Measurements from ENCODE around the gene AKT3. TPM values are rescaled to one million over a fixed set of nuclear protein-coding genes. Genes with fewer than 3 reads are reported as not detected.

Gene AKT3
- total RNA-seq, 2 experiments from 2014 or later = 33.3 to 34.7 TPM

GRCh38 chr1:243470502-243470901, 379.5 kb downstream of the AKT3 start:
- Mint-ChIP-seq H3K27ac (no peak overlapping the region), H3K9me3 (no peaks in the 10 kb centered on the region), H3K4me1 (ENCODE audit: low read depth) (peaks cover 3% of the 10 kb centered on the region), H3K4me3 (no peak overlapping the region), H3K36me3 (peaks cover 16% of the 10 kb centered on the region), H3K27me3 (no peaks in the 10 kb centered on the region)
- POLR2A ChIA-PET = no interaction called here
- intact Hi-C loops (cut with micrococcal nuclease) = no loop called here
- no peak for DNase-seq
- CTCF ChIA-PET = no interaction called here

GRCh38 chr1:243469497-243469896, 380.5 kb downstream of the AKT3 start:
- no peaks in the 10 kb centered on the region for H3K9me3 Mint-ChIP-seq
- peaks cover 9% of the 10 kb centered on the region for H3K36me3 Mint-ChIP-seq
- H3K4me1 Mint-ChIP-seq (ENCODE audit: low read depth) = peaks cover 3% of the 10 kb centered on the region
- intact Hi-C loops (cut with micrococcal nuclease) = no loop called here
- H3K4me3 Mint-ChIP-seq = no peak overlapping the region
- ChIA-PET CTCF (no interaction called here), POLR2A (no interaction called here)
- H3K27me3 Mint-ChIP-seq = no peaks in the 10 kb centered on the region
- DNase-seq = no peak
- H3K27ac Mint-ChIP-seq = no peak overlapping the region

- intact Hi-C loops (cut with micrococcal nuclease) = no loop called here
- CTCF ChIA-PET = no interaction called here
- no peaks in the 10 kb centered on the region for H3K27me3 Mint-ChIP-seq
- POLR2A ChIA-PET = no interaction called here
- peaks cover 8% of the 10 kb centered on the region for H3K36me3 Mint-ChIP-seq
- no peak for DNase-seq
- H3K4me1 Mint-ChIP-seq (ENCODE audit: low read depth) = no peaks in the 10 kb centered on the region
- H3K9me3 Mint-ChIP-seq = no peaks in the 10 kb centered on the region
- no peak overlapping the region for H3K27ac Mint-ChIP-seq
- H3K4me3 Mint-ChIP-seq = no peak overlapping the region
Measured at GRCh38 chr1:243465738-243466137, 384.3 kb downstream of the AKT3 start.

GRCh38 chr1:243465081-243465480, 385.0 kb downstream of the AKT3 start:
- intact Hi-C loops (cut with micrococcal nuclease) = no loop called here
- no peaks in the 10 kb centered on the region for H3K27me3 Mint-ChIP-seq
- no peak for DNase-seq

GRCh38 chr1:243462929-243463697, 386.9 kb downstream of the AKT3 start:
- Mint-ChIP-seq H3K27ac (no peak overlapping the region), H3K4me3 (no peak overlapping the region), H3K9me3 (no peaks in the 10 kb centered on the region), H3K27me3 (no peaks in the 10 kb centered on the region), H3K4me1 (ENCODE audit: low read depth) (no peaks in the 10 kb centered on the region), H3K36me3 (peaks cover 7% of the 10 kb centered on the region)
- no peak for DNase-seq
- intact Hi-C loops (cut with micrococcal nuclease) = no loop called here
- ChIA-PET CTCF (no interaction called here), POLR2A (no interaction called here)

More at GRCh38 chr1:243465081-243465480, 385.0 kb downstream of the AKT3 start:
- ChIA-PET CTCF (no interaction called here), POLR2A (no interaction called here)
- no peaks in the 10 kb centered on the region for H3K9me3 Mint-ChIP-seq
- no peak overlapping the region for H3K27ac Mint-ChIP-seq
- H3K36me3 Mint-ChIP-seq = peaks cover 8% of the 10 kb centered on the region
- H3K4me1 Mint-ChIP-seq (ENCODE audit: low read depth) = no peaks in the 10 kb centered on the region
- no peak overlapping the region for H3K4me3 Mint-ChIP-seq

GRCh38 chr1:243461700-243462099, 388.3 kb downstream of the AKT3 start:
- Mint-ChIP-seq H3K4me3 (no peak overlapping the region), H3K36me3 (peaks cover 8% of the 10 kb centered on the region), H3K4me1 (ENCODE audit: low read depth) (no peaks in the 10 kb centered on the region), H3K27me3 (no peaks in the 10 kb centered on the region), H3K27ac (no peak overlapping the region), H3K9me3 (no peaks in the 10 kb centered on the region)
- intact Hi-C loops (cut with micrococcal nuclease) = no loop called here
- POLR2A ChIA-PET = no interaction called here
- DNase-seq = no peak
- CTCF ChIA-PET = no interaction called here

GRCh38 chr1:243459059-243459458, 391.0 kb downstream of the AKT3 start:
- peaks cover 8% of the 10 kb centered on the region for H3K36me3 Mint-ChIP-seq
- H3K27ac Mint-ChIP-seq = no peak overlapping the region
- no peak overlapping the region for H3K4me3 Mint-ChIP-seq
- no peaks in the 10 kb centered on the region for H3K4me1 Mint-ChIP-seq (ENCODE audit: low read depth)
- no peaks in the 10 kb centered on the region for H3K9me3 Mint-ChIP-seq
- no peaks in the 10 kb centered on the region for H3K27me3 Mint-ChIP-seq
- no peak for DNase-seq
- intact Hi-C loops (cut with micrococcal nuclease) = no loop called here
- ChIA-PET POLR2A (no interaction called here), CTCF (no interaction called here)

GRCh38 chr1:243457363-243457982, 392.6 kb downstream of the AKT3 start:
- Mint-ChIP-seq H3K27ac (no peak overlapping the region), H3K27me3 (no peaks in the 10 kb centered on the region), H3K4me1 (ENCODE audit: low read depth) (no peaks in the 10 kb centered on the region), H3K36me3 (peaks cover 8% of the 10 kb centered on the region), H3K9me3 (no peaks in the 10 kb centered on the region), H3K4me3 (no peak overlapping the region)
- no peak for DNase-seq
- CTCF ChIA-PET = no interaction called here
- intact Hi-C loops (cut with micrococcal nuclease) = no loop called here
- POLR2A ChIA-PET = no interaction called here

GRCh38 chr1:243455760-243456651, 394.0 kb downstream of the AKT3 start:
- H3K36me3 Mint-ChIP-seq = peaks cover 5% of the 10 kb centered on the region
- no peaks in the 10 kb centered on the region for H3K9me3 Mint-ChIP-seq
- no peaks in the 10 kb centered on the region for H3K4me1 Mint-ChIP-seq (ENCODE audit: low read depth)
- no peak overlapping the region for H3K4me3 Mint-ChIP-seq
- H3K27ac Mint-ChIP-seq = no peak overlapping the region
- no peak for DNase-seq
- ChIA-PET CTCF (no interaction called here), POLR2A (no interaction called here)
- intact Hi-C loops (cut with micrococcal nuclease) = no loop called here
- no peaks in the 10 kb centered on the region for H3K27me3 Mint-ChIP-seq

- intact Hi-C loops (cut with micrococcal nuclease) = no loop called here
- no peak overlapping the region for H3K4me3 Mint-ChIP-seq
- H3K9me3 Mint-ChIP-seq = no peaks in the 10 kb centered on the region
- H3K27me3 Mint-ChIP-seq = no peaks in the 10 kb centered on the region
- DNase-seq = no peak
- CTCF ChIA-PET = no interaction called here
- POLR2A ChIA-PET = no interaction called here
- no peak overlapping the region for H3K27ac Mint-ChIP-seq
- no peaks in the 10 kb centered on the region for H3K4me1 Mint-ChIP-seq (ENCODE audit: low read depth)
- H3K36me3 Mint-ChIP-seq = peaks cover 1% of the 10 kb centered on the region
Measured at GRCh38 chr1:243454328-243454997, 395.6 kb downstream of the AKT3 start.

GRCh38 chr1:243452092-243452491, 398.0 kb downstream of the AKT3 start:
- Mint-ChIP-seq H3K4me1 (ENCODE audit: low read depth) (no peaks in the 10 kb centered on the region), H3K27ac (no peak overlapping the region), H3K36me3 (peaks cover 1% of the 10 kb centered on the region), H3K9me3 (no peaks in the 10 kb centered on the region), H3K27me3 (no peaks in the 10 kb centered on the region), H3K4me3 (no peak overlapping the region)
- POLR2A ChIA-PET = no interaction called here
- intact Hi-C loops (cut with micrococcal nuclease) = no loop called here
- DNase-seq = no peak
- CTCF ChIA-PET = no interaction called here

- no peak overlapping the region for H3K4me3 Mint-ChIP-seq
- H3K9me3 Mint-ChIP-seq = no peaks in the 10 kb centered on the region
- intact Hi-C loops (cut with micrococcal nuclease) = no loop called here
- no peak for DNase-seq
- no peaks in the 10 kb centered on the region for H3K4me1 Mint-ChIP-seq (ENCODE audit: low read depth)
- no peaks in the 10 kb centered on the region for H3K36me3 Mint-ChIP-seq
- H3K27me3 Mint-ChIP-seq = no peaks in the 10 kb centered on the region
- ChIA-PET POLR2A (no interaction called here), CTCF (no interaction called here)
- H3K27ac Mint-ChIP-seq = no peak overlapping the region
Measured at GRCh38 chr1:243449373-243449772, 400.7 kb downstream of the AKT3 start.
